Measurements from ENCODE around the gene SPG11. TPM values are rescaled to one million over a fixed set of nuclear protein-coding genes. Genes with fewer than 3 reads are reported as not detected.

The SPG11 gene
- total and polyA plus RNA-seq, 2 of the 13 experiments (the other 11 are each of a cell fraction or from before 2014, with no cell fraction given) = 31.5 to 40.7 TPM

DNA sequence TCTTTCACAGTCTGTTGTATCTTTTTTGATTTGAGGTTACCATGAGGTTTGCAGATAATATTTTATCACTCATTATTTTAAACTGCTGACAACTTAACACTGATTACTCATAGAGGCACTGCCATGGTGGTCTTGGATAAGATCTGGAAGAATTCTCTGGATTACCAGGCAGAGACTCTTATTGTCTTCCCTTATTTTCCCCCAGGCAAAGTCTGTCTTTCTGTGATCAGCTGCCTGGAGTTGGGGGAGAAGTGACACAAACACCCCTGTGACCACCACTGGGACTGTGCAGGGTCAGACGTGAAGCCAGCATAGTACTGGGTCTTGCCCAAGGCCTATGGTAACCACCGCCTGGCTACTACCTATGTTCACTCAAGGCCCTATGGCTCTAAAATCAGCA is 42.9 kb upstream of the SPG11 start:
- FAIRE-seq (no peak), ATAC-seq (no peak), DNase-seq (ENCODE audit: low spot score) (no peak)
- no peaks in the 10 kb centered on the region for H3K9me3 ChIP-seq (ENCODE audit: low read length)
- H3K4me2 ChIP-seq (ENCODE audit: low read depth, low read length) = no peak overlapping the region
- H3K27ac ChIP-seq (ENCODE audit: extremely low read length, insufficient read depth, low read length) = no peak overlapping the region
- ChIA-PET POLR2A (interaction anchor here (0.8 kb wide), 1 partner anchor 43 kb away, joined by 3 read pairs; the partner anchor contains the start of gene SPG11), CTCF (ENCODE audit: low intra/inter-chr PET ratio, low total read pairs) (no interaction called here)
- H4K20me1 ChIP-seq (ENCODE audit: insufficient read depth, low read length) = no peaks in the 10 kb centered on the region
- peaks cover 1% of the 10 kb centered on the region for H3K79me2 ChIP-seq (ENCODE audit: insufficient read depth, low read length)
- WGBS (ENCODE audit: low lambda C conversion rate) = no CpG with 5 or more reads among the region's 2 CpGs
- BruUV-seq (replicated peaks) = no TSS peak
- no peaks in the 10 kb centered on the region; a peak in 1 of 5 replicates for H3K27me3 ChIP-seq (ENCODE audit: control insufficient read depth in 1 of 2, insufficient read depth in 2 of 2, low read length in 2 of 2)
- intact Hi-C loops (cut with micrococcal nuclease; ENCODE audit: unreplicated experiment) = no loop called here
- peaks cover 19% of the 10 kb centered on the region for H3K4me1 ChIP-seq (ENCODE audit: insufficient read depth, low read length)
- in situ Hi-C loops (cut with HindIII; ENCODE audit: extremely low pct_ligation_motif_present, low pct_unique_long_range_greater_than_20kb) = no loop called here
- H3K9ac ChIP-seq (ENCODE audit: insufficient read depth, low read depth, low read length) = no peak overlapping the region
- no peak overlapping the region for H3K4me3 ChIP-seq (replicated peaks in 1 of 3; ENCODE audit: insufficient read depth in 1 of 3, low read depth in 2 of 3, low read length in 3 of 3)
- H3K36me3 ChIP-seq (replicated peaks in 1 of 2; ENCODE audit: control insufficient read depth in 1 of 2, insufficient read depth in 2 of 2, low read length in 2 of 2) = no peaks in the 10 kb centered on the region
- no peak for TF ChIP-seq RAD21 (CRISPR knock-in tag; IDR thresholded peaks at IDR 0.05)
- TF ChIP-seq, protein P1, sequence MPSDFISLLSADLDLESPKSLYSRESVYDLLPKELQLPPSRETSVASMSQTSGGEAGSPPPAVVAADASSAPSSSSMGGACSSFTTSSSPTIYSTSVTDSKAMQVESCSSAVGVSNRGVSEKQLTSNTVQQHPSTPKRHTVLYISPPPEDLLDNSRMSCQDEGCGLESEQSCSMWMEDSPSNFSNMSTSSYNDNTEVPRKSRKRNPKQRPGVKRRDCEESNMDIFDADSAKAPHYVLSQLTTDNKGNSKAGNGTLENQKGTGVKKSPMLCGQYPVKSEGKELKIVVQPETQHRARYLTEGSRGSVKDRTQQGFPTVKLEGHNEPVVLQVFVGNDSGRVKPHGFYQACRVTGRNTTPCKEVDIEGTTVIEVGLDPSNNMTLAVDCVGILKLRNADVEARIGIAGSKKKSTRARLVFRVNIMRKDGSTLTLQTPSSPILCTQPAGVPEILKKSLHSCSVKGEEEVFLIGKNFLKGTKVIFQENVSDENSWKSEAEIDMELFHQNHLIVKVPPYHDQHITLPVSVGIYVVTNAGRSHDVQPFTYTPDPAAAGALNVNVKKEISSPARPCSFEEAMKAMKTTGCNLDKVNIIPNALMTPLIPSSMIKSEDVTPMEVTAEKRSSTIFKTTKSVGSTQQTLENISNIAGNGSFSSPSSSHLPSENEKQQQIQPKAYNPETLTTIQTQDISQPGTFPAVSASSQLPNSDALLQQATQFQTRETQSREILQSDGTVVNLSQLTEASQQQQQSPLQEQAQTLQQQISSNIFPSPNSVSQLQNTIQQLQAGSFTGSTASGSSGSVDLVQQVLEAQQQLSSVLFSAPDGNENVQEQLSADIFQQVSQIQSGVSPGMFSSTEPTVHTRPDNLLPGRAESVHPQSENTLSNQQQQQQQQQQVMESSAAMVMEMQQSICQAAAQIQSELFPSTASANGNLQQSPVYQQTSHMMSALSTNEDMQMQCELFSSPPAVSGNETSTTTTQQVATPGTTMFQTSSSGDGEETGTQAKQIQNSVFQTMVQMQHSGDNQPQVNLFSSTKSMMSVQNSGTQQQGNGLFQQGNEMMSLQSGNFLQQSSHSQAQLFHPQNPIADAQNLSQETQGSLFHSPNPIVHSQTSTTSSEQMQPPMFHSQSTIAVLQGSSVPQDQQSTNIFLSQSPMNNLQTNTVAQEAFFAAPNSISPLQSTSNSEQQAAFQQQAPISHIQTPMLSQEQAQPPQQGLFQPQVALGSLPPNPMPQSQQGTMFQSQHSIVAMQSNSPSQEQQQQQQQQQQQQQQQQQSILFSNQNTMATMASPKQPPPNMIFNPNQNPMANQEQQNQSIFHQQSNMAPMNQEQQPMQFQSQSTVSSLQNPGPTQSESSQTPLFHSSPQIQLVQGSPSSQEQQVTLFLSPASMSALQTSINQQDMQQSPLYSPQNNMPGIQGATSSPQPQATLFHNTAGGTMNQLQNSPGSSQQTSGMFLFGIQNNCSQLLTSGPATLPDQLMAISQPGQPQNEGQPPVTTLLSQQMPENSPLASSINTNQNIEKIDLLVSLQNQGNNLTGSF (CRISPR knock-in tag; IDR thresholded peaks at IDR 0.05) = no peak
- no peak for TF ChIP-seq ZNF883 (CRISPR knock-in tag; IDR thresholded peaks at IDR 0.05; ENCODE audit: not compliant biosample characterization)
- TF ChIP-seq DNMT1 (CRISPR knock-in tag; IDR thresholded peaks at IDR 0.05) = no peak
- TF ChIP-seq ZNF710 (CRISPR knock-in tag; IDR thresholded peaks at IDR 0.05; ENCODE audit: borderline replicate concordance) = no peak
- no peak overlapping the region for H2AFZ ChIP-seq (ENCODE audit: low read length)
